Activated T-cell treated with anti-CD3 and anti-CD28 coated beads for 24 hours (primary cell): ENCODE data around the gene RAD54L2.
"Not testable (repeated sequence)": the region's sequence is repeated elsewhere in the genome, so short reads cannot be mapped to it uniquely, and the experiment has no call there.

Experiments
- DNase-seq: peaks from one replicate; pipeline ENCODE4 v3.0.0-alpha.2; 2020; ENCODE audit warnings: low read depth

Gene RAD54L2, protein sequence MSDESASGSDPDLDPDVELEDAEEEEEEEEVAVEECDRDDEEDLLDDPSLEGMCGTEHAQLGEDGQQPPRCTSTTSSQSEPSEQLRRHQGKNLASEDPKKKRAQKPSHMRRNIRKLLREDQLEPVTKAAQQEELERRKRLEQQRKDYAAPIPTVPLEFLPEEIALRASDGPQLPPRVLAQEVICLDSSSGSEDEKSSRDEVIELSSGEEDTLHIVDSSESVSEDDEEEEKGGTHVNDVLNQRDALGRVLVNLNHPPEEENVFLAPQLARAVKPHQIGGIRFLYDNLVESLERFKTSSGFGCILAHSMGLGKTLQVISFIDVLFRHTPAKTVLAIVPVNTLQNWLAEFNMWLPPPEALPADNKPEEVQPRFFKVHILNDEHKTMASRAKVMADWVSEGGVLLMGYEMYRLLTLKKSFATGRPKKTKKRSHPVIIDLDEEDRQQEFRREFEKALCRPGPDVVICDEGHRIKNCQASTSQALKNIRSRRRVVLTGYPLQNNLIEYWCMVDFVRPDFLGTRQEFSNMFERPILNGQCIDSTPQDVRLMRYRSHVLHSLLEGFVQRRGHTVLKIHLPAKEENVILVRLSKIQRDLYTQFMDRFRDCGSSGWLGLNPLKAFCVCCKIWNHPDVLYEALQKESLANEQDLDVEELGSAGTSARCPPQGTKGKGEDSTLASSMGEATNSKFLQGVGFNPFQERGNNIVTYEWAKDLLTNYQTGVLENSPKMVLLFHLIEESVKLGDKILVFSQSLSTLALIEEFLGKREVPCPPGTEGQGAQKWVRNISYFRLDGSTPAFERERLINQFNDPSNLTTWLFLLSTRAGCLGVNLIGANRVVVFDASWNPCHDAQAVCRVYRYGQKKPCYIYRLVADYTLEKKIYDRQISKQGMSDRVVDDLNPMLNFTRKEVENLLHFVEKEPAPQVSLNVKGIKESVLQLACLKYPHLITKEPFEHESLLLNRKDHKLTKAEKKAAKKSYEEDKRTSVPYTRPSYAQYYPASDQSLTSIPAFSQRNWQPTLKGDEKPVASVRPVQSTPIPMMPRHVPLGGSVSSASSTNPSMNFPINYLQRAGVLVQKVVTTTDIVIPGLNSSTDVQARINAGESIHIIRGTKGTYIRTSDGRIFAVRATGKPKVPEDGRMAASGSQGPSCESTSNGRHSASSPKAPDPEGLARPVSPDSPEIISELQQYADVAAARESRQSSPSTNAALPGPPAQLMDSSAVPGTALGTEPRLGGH (N-terminal part only)

DNA sequence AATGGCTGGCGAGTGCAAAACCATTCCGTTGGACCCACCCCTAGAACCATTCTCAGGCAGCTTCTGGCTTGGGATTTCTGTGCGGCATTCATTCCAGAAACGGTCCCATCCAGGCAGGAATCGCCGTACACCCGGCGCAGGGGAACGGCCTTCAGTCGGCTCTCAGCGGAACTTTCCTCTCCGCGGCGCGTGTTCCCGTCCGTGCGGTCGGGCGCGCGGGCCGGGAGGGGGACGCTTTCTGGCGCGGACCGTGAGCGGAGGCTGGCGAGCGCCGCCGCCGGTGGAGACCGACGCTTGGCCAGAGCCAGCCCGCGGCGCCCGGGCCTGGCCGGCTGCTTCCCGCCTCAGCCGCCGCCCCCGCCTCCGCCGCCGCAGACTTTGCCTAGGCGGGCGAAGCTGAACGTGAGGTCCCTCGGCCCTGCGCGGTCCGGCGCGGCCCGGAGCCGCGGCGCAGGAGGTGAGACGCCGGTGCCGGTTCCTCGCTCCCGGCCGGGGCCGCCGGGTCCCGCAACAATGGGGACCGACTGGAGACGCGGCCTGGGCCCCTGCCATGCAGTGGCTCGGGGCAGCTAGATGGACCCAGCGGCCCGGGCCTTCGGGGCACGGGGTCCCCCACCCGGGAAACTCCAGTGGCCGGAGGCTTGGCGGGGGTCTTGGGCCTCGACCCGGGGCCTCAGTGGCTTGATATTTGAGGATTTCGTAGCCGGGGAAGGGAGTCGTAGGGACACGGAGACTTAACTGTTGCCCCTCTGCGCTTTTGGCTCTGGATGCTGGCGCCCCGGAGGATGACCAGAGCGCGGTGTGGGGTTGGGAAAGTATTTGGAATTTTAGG, at the start of gene RAD54L2:
Gene RAD54L2 (plus strand): TSS at position 261 of the 832 bp plus-strand sequence. CDS start 51,702 bp downstream, outside the sequence.
- peak; percentile 76 for DNase-seq

- DNase-seq, result peak; percentile 83
Measured at GRCh38 chr3:51498876-51499738, 39.4 kb upstream of the RAD54L2 start.

GRCh38 chr3:51500632-51501131, 37.8 kb upstream of the RAD54L2 start:
- DNase-seq, result no peak

GRCh38 chr3:51501833-51502561, 36.5 kb upstream of the RAD54L2 start:
- peak; percentile 75 for DNase-seq

- no peak for DNase-seq
Measured at GRCh38 chr3:51502562-51502910, 36.0 kb upstream of the RAD54L2 start.

- DNase-seq, result no peak
Measured at GRCh38 chr3:51503007-51503406, 35.5 kb upstream of the RAD54L2 start.

DNA sequence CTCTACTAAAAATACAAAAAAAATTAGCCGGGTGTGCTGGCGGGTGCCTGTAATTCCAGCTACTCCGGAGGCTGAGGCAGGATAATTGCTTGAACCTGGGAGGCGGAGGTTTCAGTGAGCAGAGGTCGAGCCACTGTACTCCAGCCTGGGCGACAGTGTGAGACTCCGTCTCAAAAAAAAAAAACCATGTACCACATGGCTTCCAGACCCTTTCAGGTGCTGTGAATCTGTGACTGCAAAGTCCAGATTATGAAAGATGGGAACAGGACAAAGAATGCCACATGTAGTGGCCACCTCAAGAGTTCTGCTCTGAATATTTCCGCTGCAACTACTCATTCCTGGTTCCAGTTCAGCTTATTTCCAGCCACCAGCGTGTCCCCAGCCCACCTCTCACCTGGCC, 30.3 kb upstream of the RAD54L2 start:
- DNase-seq, result no peak

DNA sequence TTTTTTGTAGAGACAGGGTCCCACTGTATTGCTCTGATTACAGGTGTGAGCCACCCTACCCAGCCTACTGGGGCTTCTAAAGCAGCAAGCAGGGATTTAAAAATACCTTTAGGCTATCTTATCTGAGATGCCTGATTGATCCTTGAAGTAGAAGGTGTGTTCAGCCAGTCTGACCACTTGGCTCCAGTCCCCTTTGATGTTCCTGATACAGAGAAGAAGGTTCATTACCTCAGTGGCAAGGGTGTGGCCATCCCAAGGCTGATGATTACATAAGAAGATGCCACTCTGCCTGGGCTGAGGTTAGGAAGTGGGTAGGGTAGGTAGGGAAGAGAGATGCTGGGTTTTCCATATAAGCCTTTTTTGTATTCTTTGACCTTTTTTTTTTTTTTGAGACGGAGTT, 27.5 kb upstream of the RAD54L2 start:
- DNase-seq, result no peak

GRCh38 chr3:51514210-51514609, 24.3 kb upstream of the RAD54L2 start:
- DNase-seq, result no peak

DNA sequence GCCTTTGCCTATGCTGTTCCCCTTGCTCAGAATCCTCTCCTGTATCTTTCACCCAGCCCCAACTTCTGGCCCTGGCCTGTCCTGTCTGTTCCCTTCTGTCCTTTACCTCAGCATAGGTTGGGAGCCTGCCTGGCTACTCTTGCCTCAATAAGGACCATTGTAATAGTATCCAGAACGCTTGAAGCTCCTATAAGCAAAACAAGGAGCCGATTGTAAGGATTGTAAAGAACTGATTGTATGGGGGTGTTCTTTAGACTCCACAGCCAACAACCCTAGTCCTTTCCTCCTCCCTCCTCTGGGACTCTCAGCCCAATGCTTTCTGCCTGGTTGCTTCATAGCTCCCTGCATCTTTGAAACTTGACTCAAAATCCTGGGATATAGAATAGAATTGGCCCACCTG, 18.7 kb upstream of the RAD54L2 start:
- no peak for DNase-seq

DNA sequence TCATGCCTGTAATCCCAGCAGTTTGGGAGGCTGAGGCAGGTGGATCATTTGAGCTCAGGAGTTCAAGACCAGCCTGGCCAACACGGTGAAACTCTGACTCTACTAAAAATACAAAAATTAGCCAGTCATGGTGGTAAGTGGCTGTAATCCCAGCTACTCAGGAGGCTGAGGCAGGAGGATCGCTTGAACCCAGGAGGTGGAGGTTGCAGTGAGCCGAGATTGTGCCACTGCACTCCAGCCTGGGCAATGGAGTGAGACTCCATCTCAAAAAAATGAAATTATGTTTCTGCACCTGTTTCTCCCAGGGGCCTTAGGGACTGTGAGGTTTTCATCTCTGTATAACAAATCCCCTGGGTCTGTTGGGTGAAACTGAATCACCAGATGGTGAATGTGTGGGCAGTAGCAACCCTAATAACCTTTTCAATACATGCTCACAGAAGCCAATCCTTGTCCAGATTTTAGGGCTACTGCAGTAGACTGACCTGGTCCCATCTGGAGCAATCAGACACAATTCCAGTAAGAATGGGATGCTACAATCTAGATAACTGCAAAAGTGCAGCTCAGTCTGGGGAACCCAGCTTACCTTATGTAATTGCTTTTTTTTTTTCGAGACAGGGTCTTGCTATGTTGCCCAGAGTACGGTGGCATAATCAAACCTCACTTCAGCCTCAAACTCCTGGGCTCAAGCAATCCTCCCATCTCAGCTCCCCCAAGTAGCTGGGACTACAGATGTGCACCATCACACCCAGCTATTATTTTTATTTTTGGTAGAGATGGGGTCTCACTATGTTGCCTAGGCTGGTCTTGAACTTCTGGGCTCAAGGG, 17.4 kb upstream of the RAD54L2 start:
- not testable (repeated sequence) for DNase-seq

DNA sequence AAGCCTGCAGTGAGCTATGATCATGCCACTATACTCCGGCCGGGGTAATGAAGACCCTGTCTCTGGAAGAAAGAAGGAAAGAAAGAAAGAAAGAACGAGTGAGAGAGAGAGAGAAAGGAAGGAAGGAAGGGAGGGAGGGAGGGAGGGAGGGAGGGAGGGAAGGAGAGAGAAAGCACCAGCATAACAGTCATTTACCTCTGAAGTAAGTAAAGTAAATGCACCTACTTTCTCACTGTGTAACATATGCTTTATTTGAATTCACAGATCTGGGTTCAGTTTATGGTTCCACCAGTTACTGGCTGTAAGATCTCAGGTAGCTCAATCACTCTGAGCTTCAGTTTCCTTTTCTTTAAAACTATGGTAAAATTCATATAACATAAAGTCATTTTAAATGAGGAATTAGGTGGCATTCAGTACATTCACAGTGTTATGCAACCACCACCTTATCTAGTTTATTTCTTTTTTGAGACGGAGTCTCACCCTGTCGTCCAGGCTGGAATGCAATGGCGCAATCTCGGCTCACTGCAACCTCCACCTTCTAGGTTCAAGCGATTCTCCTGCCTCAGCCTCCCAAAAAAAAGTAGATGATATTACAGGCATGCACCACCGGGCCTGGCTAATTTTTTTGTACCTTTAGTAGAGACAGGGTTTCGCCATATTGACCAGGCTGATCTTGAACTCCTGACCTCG, 16.1 kb upstream of the RAD54L2 start:
- no peak for DNase-seq

GRCh38 chr3:51524874-51525273, 13.6 kb upstream of the RAD54L2 start:
- DNase-seq, result not testable (repeated sequence)

GRCh38 chr3:51530485-51530884, 8.0 kb upstream of the RAD54L2 start:
- DNase-seq, result no peak

GRCh38 chr3:51535146-51536019, 3.1 kb upstream of the RAD54L2 start:
- no peak for DNase-seq

- DNase-seq, result not testable (repeated sequence)
Measured at GRCh38 chr3:51537631-51538030, 888 bp upstream of the RAD54L2 start.

GRCh38 chr3:51538115-51538458, 432 bp upstream of the RAD54L2 start:
- DNase-seq, result peak; percentile 2
